Fibroblast of upper back skin (primary cell): ENCODE measurements around the gene CCDC14.
A peak's percentile ranks its signal among the peaks of the same experiment; 100 is the strongest.

Source experiments
- DNase-seq: peaks from one replicate; pipeline ENCODE4 v3.0.0-alpha.2; 2013

The CCDC14 gene

GRCh38 chr3:123961508-123961856, 453 bp upstream of the CCDC14 start:
- no peak for DNase-seq

- no peak for DNase-seq
Measured at GRCh38 chr3:123953735-123954134, 7.3 kb downstream of the CCDC14 start.

- DNase-seq = no peak
Measured at GRCh38 chr3:123952844-123953520, 8.0 kb downstream of the CCDC14 start.

- no peak for DNase-seq
Measured at GRCh38 chr3:123951522-123952447, 9.2 kb downstream of the CCDC14 start.

- peak; percentile 76 for DNase-seq
Measured at GRCh38 chr3:123949641-123950040, 11.4 kb downstream of the CCDC14 start.

- DNase-seq = no peak
Measured at GRCh38 chr3:123948449-123948848, 12.6 kb downstream of the CCDC14 start.

DNA sequence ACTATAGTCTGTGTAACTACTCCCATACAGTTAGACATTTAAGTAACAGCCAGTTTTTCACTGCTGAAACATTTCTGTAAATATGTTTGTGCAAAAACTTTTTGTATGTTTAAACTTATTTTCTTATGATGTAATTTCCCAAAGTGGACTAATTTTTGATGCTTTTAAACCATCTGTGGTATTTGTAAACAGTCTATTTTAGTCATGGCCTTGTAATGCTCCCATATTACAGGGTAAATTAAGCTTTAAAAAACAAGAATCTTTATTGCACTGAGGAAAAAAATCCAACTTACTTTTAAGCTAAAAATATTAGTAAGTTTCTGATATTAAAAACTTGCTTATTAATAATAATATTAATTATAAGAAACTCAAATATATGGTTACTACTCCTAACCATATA, 13.5 kb downstream of the CCDC14 start:
- no peak for DNase-seq

DNA sequence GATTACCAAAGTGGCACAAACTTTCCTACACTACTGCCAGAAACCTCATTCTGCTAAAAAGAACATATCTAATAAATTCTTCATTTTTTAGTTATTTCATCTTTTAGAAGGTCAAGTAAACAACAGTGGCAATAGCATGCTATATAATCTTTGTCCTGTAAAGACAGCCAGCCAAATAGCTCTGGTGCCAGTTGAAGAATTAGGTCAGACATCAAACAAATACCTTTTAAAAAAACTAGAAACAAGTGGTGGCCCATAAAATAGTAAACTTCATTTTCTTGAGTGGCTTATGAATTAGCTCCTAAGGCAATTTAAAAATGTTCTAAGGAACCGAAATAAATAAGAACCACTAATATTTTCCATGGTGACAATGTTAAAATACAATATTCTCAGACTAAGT, 19.5 kb downstream of the CCDC14 start:
- no peak for DNase-seq

DNA sequence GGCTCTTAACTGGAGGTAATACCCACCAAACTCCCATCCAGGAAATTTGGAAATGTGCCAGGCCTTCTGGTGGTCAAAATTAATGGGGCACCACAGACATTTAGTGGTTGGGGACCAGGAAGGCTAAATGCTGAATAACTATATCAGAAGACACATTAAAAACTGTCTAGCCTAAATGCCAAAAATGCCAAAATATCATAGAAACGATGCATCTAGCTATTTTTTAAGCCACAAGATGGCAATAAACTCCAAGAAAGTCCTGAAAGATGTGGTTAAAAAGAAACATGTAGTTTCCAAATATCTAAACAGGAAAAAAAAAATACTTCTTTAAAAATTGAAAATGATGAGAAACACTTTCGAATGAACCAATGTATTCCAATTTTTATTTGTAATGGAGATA, 19.9 kb downstream of the CCDC14 start:
- peak; percentile 13 for DNase-seq

- DNase-seq = no peak
Measured at GRCh38 chr3:123939706-123940105, 21.3 kb downstream of the CCDC14 start.

GRCh38 chr3:123936400-123936799, 24.6 kb downstream of the CCDC14 start:
- DNase-seq = no peak

- DNase-seq = no peak
Measured at GRCh38 chr3:123935830-123936229, 25.2 kb downstream of the CCDC14 start.

- DNase-seq = no peak
Measured at GRCh38 chr3:123934250-123934649, 26.8 kb downstream of the CCDC14 start.

DNA sequence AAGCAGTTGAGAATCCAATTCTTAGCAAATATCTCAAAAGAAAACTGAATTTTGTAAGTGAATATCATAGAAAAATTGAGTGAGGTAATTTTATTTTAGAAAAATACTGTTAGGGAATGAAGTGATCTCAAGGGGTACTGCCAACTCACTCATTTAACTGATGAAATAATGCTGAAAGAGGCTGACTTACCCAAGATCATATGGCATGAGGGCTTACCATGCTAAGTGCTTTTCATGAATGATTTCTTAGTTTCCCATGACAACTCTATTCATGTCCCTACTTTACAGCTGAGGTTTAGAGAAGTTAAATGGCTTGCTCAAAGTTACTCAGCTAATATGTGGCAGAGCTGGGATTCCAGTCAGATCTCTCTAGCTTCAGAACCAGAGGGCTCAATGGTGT, 30.6 kb downstream of the CCDC14 start:
- DNase-seq = peak; percentile 6

DNA sequence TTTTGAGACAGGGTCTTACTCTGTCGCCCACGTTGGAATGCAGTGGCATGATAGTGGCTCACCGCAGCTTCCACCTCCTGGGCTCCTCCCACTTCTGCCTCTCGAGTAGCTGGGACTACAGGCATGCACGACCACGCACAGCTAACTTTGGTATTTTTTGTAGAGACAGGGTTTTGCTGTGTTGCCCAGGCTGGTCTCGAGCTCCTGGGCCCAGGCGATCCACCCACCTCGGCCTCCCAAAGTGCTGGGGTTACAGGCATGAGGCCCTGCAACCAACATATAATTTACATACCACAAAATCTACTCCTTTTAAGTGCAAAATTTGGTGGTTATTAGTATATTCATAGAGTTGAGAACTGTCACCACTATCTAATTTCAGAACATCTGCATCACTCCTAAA, 31.7 kb downstream of the CCDC14 start:
- no peak for DNase-seq

DNA sequence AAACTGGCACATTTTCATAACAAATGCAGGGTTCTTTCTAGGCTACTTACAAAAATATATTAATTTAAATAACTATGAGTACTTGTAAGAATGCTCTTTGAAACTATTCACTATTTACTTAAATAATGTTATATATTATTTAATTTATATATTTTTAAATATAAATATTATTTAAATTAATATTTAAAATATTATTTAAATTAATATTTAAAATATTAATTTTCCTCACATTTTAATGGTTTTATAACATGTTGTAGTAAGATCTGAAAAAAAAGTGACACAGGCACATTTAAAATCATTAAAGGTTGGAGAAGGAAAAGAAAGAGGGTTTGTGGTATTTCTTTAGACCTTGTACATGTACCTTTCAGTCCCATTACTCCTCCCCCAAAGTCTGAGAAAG, 34.6 kb downstream of the CCDC14 start:
- DNase-seq = no peak

GRCh38 chr3:123920868-123921267, 40.2 kb downstream of the CCDC14 start:
- DNase-seq = peak; percentile 9

GRCh38 chr3:123920383-123920782, 40.6 kb downstream of the CCDC14 start:
- no peak for DNase-seq

DNA sequence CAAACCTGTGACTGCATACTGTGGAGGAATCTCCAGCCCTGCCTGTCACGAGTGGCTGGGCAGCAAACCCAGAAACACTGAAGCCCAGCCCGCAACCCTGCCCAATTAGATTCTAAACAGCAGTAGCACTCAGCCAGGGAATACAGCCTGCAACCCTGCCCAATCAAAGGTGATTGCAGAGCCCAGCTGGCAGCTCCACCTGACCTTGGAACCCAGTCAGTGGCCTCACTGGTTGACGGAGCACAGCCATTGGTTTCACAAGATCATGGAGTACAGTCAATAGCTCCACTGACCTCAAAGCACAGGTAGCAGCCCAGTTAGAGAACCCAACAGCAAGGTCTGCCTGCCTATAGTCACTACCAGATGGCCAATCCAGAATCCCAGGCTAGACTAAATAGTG, 41.7 kb downstream of the CCDC14 start:
- no peak for DNase-seq

GRCh38 chr3:123914829-123915228, 46.2 kb downstream of the CCDC14 start:
- no peak for DNase-seq

- DNase-seq = no peak
Measured at GRCh38 chr3:123909785-123910184, 51.2 kb downstream of the CCDC14 start.

- no peak for DNase-seq
Measured at GRCh38 chr3:123907720-123908119, 53.3 kb downstream of the CCDC14 start.

DNA sequence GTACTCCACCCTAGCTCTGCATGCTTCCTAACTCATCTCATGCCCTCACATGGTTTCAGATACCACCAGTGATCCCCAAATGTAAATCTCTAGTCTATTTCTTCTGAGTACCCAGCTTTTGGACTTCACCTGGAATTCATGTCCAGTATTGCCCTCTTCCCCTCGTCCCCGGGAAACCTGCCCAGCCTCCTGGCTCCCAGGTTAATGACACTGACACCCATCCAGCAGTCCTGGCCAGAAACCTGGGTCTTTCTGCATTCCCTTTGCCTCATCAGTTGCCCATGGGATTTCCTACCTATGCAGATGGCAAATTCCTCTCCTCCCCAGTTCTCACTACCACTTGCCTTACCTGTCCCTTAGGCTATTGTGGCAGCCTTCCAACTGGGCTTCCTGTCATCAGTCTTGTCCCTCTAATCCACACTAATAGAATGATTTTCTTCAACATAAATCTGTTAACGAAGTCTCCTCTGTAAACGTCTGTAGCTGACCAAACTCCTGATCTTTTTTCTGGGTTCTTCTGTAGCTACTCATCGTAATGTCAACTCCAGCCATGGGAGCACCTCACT, 61.6 kb downstream of the CCDC14 start:
- DNase-seq = no peak

GRCh38 chr3:123893012-123893411, 68.0 kb downstream of the CCDC14 start:
- DNase-seq = no peak
